Endothelial cell of umbilical vein (primary cell): ENCODE measurements around the gene RTKN. TPM values are rescaled to one million over a fixed set of nuclear protein-coding genes. Genes with fewer than 3 reads are reported as not detected.

Experiments
- BruUV-seq: library from RNA; stranded (reverse); fragments of 400-500 nt; replicated peaks from 2 replicates; lab custom pipeline; 2021; lab: Mats Ljungman, UMichigan
- CTCF ChIA-PET: fragments of 300-600, 350-600 bp; sonication (Branson Sonifier 250); formaldehyde crosslinking; loops from one replicate; lab custom pipeline; 2021; ENCODE audit warnings: antibody characterized with exemption, inconsistent platforms; lab: Charles Lee
- POLR2A ChIA-PET: fragments of 300-600, 350-600 bp; sonication (Branson Sonifier 250); formaldehyde crosslinking; loops from one replicate; lab custom pipeline; 2021; ENCODE audit warnings: antibody characterized with exemption, inconsistent platforms; lab: Charles Lee
- DNase-seq: peaks from one replicate; pipeline ENCODE4 v3.0.0-alpha.2; 2011; ENCODE audit warnings: low read depth, low spot score
- FAIRE-seq: peaks from 2 replicates; lab custom pipeline; 2011; peaks lifted over from hg19 to GRCh38; lab: Jason Lieb, UNC
- H2AFZ ChIP-seq: 2 replicates; pipeline ENCODE4 v1.6.0; 2012; ENCODE audit warnings: low read depth, low read length, control low read depth, inconsistent platforms
- H3K27ac ChIP-seq: 2 replicates; pipeline ENCODE4 v1.5.1; 2011; ENCODE audit warnings: low read depth, mild to moderate bottlenecking, control low read depth, low read length, moderate library complexity; ENCODE audit not compliant: insufficient read depth
- H3K27me3 ChIP-seq, 2 experiments: 2 replicates each; pipeline versions ENCODE4 v1.6.0 to v1.6.1; 2011; ENCODE audit warnings: low read length in 2 of 2, mixed read lengths in 1 of 2; ENCODE audit not compliant: control insufficient read depth in 2 of 2, insufficient read depth in 2 of 2
- H3K36me3 ChIP-seq, 2 experiments: 2 replicates in 1 of 2; 3 replicates in 1 of 2; pipeline ENCODE4 v1.5.1; 2011; ENCODE audit warnings: low read length in 2 of 2, mild to moderate bottlenecking in 1 of 2, moderate library complexity in 1 of 2; ENCODE audit not compliant: control insufficient read depth in 2 of 2, insufficient read depth in 2 of 2; ENCODE audit errors: extremely low read depth in 1 of 2
- H3K4me1 ChIP-seq: 3 replicates; pipeline ENCODE4 v1.5.1; 2011; ENCODE audit warnings: mild to moderate bottlenecking, low read length; ENCODE audit not compliant: control insufficient read depth, insufficient read depth; ENCODE audit errors: extremely low read depth
- H3K4me2 ChIP-seq: 2 replicates; pipeline ENCODE4 v1.6.1; 2011; ENCODE audit warnings: low read length, control low read depth, mixed read lengths; ENCODE audit not compliant: insufficient read depth
- H3K4me3 ChIP-seq, 3 experiments: fragments of 200-600 bp in 1 of 3; sonication (generic), shearing (Covaris generic) in 1 of 3; replicated peaks in 1 of 3; 2 replicates each; pipeline ENCODE4 v1.5.1; 2011 to 2016; ENCODE audit warnings: control low read depth in 3 of 3, low read length in 3 of 3, mild to moderate bottlenecking in 2 of 3, inconsistent platforms in 1 of 3, low read depth in 1 of 3, moderate library complexity in 1 of 3; ENCODE audit not compliant: insufficient read depth in 1 of 3
- H3K79me2 ChIP-seq: 2 replicates; pipeline ENCODE4 v1.6.0; 2012; ENCODE audit warnings: low read length, inconsistent platforms; ENCODE audit not compliant: control insufficient read depth, insufficient read depth
- H3K9ac ChIP-seq: replicated peaks from 2 replicates; pipeline ENCODE3; 2011; ENCODE audit warnings: low read length, control low read depth; ENCODE audit not compliant: insufficient read depth; ENCODE audit errors: extremely low read depth
- H3K9me1 ChIP-seq: replicated peaks from 3 replicates; pipeline ENCODE4 v1.6.0; 2011; ENCODE audit warnings: mild to moderate bottlenecking, low read length; ENCODE audit not compliant: control insufficient read depth, insufficient read depth; ENCODE audit errors: extremely low read depth
- H3K9me3 ChIP-seq: replicated peaks from 2 replicates; pipeline ENCODE4 v1.5.1; 2012; ENCODE audit warnings: low read length, inconsistent platforms; ENCODE audit not compliant: control insufficient read depth, insufficient read depth
- H4K20me1 ChIP-seq: replicated peaks from 2 replicates; pipeline ENCODE3; 2011; ENCODE audit warnings: mild to moderate bottlenecking, low read length; ENCODE audit not compliant: control insufficient read depth, insufficient read depth; ENCODE audit errors: extremely low read depth
- CTCF ChIP-seq, 2 donors: IDR thresholded peaks; 1 replicate in 1 of 2; 2 replicates in 1 of 2; pipeline ENCODE4 v1.5.1; 2011; ENCODE audit warnings: low read length in 2 of 2, mild to moderate bottlenecking in 2 of 2, moderate library complexity in 2 of 2, control low read depth in 1 of 2, inconsistent platforms in 1 of 2, low read depth in 1 of 2; ENCODE audit not compliant: insufficient read depth in 1 of 2; ENCODE audit errors: extremely low read depth in 1 of 2
- EZH2 ChIP-seq: IDR thresholded peaks from 2 replicates; pipeline ENCODE4 v1.6.1; 2012; ENCODE audit warnings: borderline replicate concordance, low read depth, mild to moderate bottlenecking, moderate library complexity, low read length, inconsistent platforms; ENCODE audit not compliant: severe bottlenecking
- FOS ChIP-seq: IDR thresholded peaks from 2 replicates; pipeline ENCODE4 v1.6.1; 2011; ENCODE audit warnings: mild to moderate bottlenecking, low read length, moderate library complexity, borderline replicate concordance; ENCODE audit not compliant: insufficient read depth
- GATA2 ChIP-seq: IDR thresholded peaks from 2 replicates; pipeline ENCODE4 v1.7.0; 2011; ENCODE audit warnings: low read depth, mild to moderate bottlenecking, moderate library complexity, mixed read lengths, low read length; ENCODE audit not compliant: insufficient read length, insufficient read depth
- JUN ChIP-seq: IDR thresholded peaks from 2 replicates; pipeline ENCODE4 v1.6.1; 2011; ENCODE audit warnings: borderline replicate concordance, low read depth; ENCODE audit not compliant: insufficient read length, insufficient read depth
- MAX ChIP-seq: IDR thresholded peaks from 2 replicates; pipeline ENCODE4 v1.6.1; 2011; ENCODE audit not compliant: insufficient read depth, insufficient read length
- MYC ChIP-seq: IDR thresholded peaks from one replicate; pipeline ENCODE4 v1.6.1; 2011; ENCODE audit warnings: mild to moderate bottlenecking, low read depth, low read length
- POLR2A ChIP-seq: IDR thresholded peaks from 2 replicates; pipeline ENCODE4 v1.6.1; 2012; ENCODE audit warnings: low read depth, mild to moderate bottlenecking, control low read depth, low read length
- POLR2AphosphoS5 ChIP-seq: IDR thresholded peaks from 2 replicates; pipeline ENCODE4 v1.6.1; 2012; ENCODE audit warnings: low read depth, mild to moderate bottlenecking, control low read depth, low read length, moderate library complexity; ENCODE audit not compliant: insufficient read depth
- dilution Hi-C: fragments of 300-500 bp; cut with MboI; formaldehyde crosslinking; loops from one replicate; pipeline ENCODE4 v1.15.0; 2019; ENCODE audit warnings: low sequenced_read_pairs; ENCODE audit not compliant: extremely low pct_ligation_motif_present
- intact Hi-C: fragments of 100-400 bp; cut with micrococcal nuclease; formaldehyde crosslinking; loops from one replicate; pipeline ENCODE4 v1.10.0; 2022
- polyA plus RNA-seq, 4 experiments: library from polyadenylated mRNA; depleted of rRNA in 3 of 4; stranded (reverse) in 3 of 4; unstranded in 1 of 4; fragments of >200 nt; gene quantifications; 2 replicates each; pipeline versions ENCODE4 v1.2.1 to v1.2.3, GENCODE V29; 2011 to 2012; ENCODE audit warnings: missing spikeins in 1 of 4
- total RNA-seq: library from RNA; stranded (reverse); gene quantifications from 2 replicates; pipeline ENCODE4 v1.2.3, GENCODE V29; 2021

RTKN gene
- total and polyA plus RNA-seq, 2 donors (not counting 3 experiments of a cell fraction or from before 2014, with no cell fraction given) = 20.0 to 20.7 TPM

- Histone ChIP-seq H3K79me2 (no peaks in the 10 kb centered on the region), H3K27me3 (peaks cover 4 to 16% of the 10 kb centered on the region in 2 experiments), H3K9me1 (no peaks in the 10 kb centered on the region), H3K27ac (no peak overlapping the region), H3K4me2 (no peak overlapping the region), H4K20me1 (no peaks in the 10 kb centered on the region), H3K4me3 (no peak overlapping the region), H3K4me1 (no peaks in the 10 kb centered on the region), H2AFZ (no peak overlapping the region), H3K36me3 (no peaks in the 10 kb centered on the region), H3K9me3 (no peaks in the 10 kb centered on the region), H3K9ac (no peak overlapping the region)
- dilution Hi-C loops = no loop called here
- CTCF ChIA-PET = interaction anchor here (1.2 to 1.6 kb wide), 2 partner anchors 16 to 73 kb away, joined by 3 to 4 read pairs; no protein-coding TSS in a partner anchor
- POLR2A ChIA-PET = no interaction called here
- intact Hi-C loops = no loop called here
- BruUV-seq = no TSS peak
- FAIRE-seq = no peak
- TF ChIP-seq MYC = no peak
- TF ChIP-seq GATA2 = no peak
- TF ChIP-seq CTCF (IDR thresholded peaks at IDR 0.05; ENCODE audit: extremely low read depth in 1 of 2, insufficient read depth in 1 of 2, low read depth in 1 of 2, low read length in 2 of 2) = no peak
- no peak for TF ChIP-seq FOS
- no peak for TF ChIP-seq JUN
- no peak for TF ChIP-seq POLR2A
- no peak for TF ChIP-seq EZH2
- TF ChIP-seq MAX = no peak
- no peak for TF ChIP-seq POLR2AphosphoS5
- DNase-seq = no peak
Observed at GRCh38 chr2:74407682-74408081, 34.1 kb downstream of the RTKN start.
